Subcutaneous adipose tissue (tissue), 4 donors: Measurements from ENCODE around the gene ANKFN1. TPM values are rescaled to one million over a fixed set of nuclear protein-coding genes. Genes with fewer than 3 reads are reported as not detected.

ENCODE experiments used
- CTCF ChIP-seq: fragments of 450-650 bp; IDR thresholded peaks from one replicate; pipeline ENCODE4 v1.5.1; 2016; ENCODE audit warnings: low read depth, mild to moderate bottlenecking, control low read depth, antibody characterized with exemption, moderate library complexity
- total RNA-seq, 4 donors: library from RNA; depleted of rRNA; stranded (reverse); fragments of >200 nt; gene quantifications; one replicate each; pipeline ENCODE4 v1.1.0, GENCODE V29; 2016

Gene ANKFN1
- total RNA-seq, 4 donors from 2014 or later = 2.9 to 15.5 (median 5.3) TPM; not detected in 1

- no peak for TF ChIP-seq CTCF
These were observed 353.1 kb downstream of the ANKFN1 start for GRCh38 chr17:56506349-56506748.

- no peak for TF ChIP-seq CTCF
These were observed 357.5 kb downstream of the ANKFN1 start for GRCh38 chr17:56510554-56511342.

GRCh38 chr17:56514264-56514663, 361.0 kb downstream of the ANKFN1 start:
- no peak for TF ChIP-seq CTCF

- TF ChIP-seq CTCF = no peak
These were observed 361.6 kb downstream of the ANKFN1 start for GRCh38 chr17:56514899-56515298.

GRCh38 chr17:56521414-56522141, 368.3 kb downstream of the ANKFN1 start:
- no peak for TF ChIP-seq CTCF

- TF ChIP-seq CTCF = no peak
These were observed 369.8 kb downstream of the ANKFN1 start for GRCh38 chr17:56523042-56523441.

GRCh38 chr17:56528696-56529095, 375.4 kb downstream of the ANKFN1 start:
- TF ChIP-seq CTCF = no peak
